ENCODE measurements around the gene KRT32.

DNA sequence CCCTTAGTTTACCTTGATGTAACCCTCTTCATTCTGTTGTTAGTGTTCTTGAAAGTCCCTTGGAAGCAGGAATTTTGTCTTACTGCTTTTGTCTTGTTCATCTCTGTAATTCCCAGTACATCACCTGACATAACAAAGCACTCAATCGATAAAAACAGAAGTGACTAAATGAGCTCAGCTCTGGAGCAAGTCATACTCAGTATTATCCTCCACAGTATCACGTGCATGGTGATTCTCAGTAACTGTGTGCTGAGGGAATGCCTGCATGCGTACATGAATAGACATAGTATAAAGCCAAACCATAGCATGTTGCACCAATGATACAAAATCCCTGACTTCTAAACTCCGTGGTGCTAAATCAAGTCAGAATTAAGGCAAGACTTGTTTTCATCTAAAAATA lies 33.6 kb downstream of the KRT32 start:
- TF ChIP-seq, protein P1, sequence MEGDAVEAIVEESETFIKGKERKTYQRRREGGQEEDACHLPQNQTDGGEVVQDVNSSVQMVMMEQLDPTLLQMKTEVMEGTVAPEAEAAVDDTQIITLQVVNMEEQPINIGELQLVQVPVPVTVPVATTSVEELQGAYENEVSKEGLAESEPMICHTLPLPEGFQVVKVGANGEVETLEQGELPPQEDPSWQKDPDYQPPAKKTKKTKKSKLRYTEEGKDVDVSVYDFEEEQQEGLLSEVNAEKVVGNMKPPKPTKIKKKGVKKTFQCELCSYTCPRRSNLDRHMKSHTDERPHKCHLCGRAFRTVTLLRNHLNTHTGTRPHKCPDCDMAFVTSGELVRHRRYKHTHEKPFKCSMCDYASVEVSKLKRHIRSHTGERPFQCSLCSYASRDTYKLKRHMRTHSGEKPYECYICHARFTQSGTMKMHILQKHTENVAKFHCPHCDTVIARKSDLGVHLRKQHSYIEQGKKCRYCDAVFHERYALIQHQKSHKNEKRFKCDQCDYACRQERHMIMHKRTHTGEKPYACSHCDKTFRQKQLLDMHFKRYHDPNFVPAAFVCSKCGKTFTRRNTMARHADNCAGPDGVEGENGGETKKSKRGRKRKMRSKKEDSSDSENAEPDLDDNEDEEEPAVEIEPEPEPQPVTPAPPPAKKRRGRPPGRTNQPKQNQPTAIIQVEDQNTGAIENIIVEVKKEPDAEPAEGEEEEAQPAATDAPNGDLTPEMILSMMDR (IDR thresholded peaks at IDR 0.05): no peak
- TF ChIP-seq POLR2A (IDR thresholded peaks at IDR 0.05): no peak
